ENCODE data around the gene LRRC74A.

The LRRC74A gene

GRCh38 chr14:76826122-76826521 lies at the start of gene LRRC74A:
Gene LRRC74A (plus strand): TSS chr14:76826408. CDS start chr14:76826698, 290 bp downstream.
- DNase-seq, result no peak

- no peak for DNase-seq
Measured at GRCh38 chr14:76776428-76777251, 49.6 kb upstream of the LRRC74A start.

GRCh38 chr14:76777721-76778120 lies 48.5 kb upstream of the LRRC74A start:
- no peak for DNase-seq

- no peak for DNase-seq
Measured at GRCh38 chr14:76778546-76779215, 47.5 kb upstream of the LRRC74A start.

GRCh38 chr14:76779221-76780057 lies 46.8 kb upstream of the LRRC74A start:
- DNase-seq, result no peak

- DNase-seq, result no peak
Measured at GRCh38 chr14:76780058-76780345, 46.2 kb upstream of the LRRC74A start.

GRCh38 chr14:76780360-76780759 lies 45.8 kb upstream of the LRRC74A start:
- DNase-seq, result no peak

GRCh38 chr14:76780875-76781647 lies 45.1 kb upstream of the LRRC74A start:
- no peak for DNase-seq

GRCh38 chr14:76781648-76782051 lies 44.6 kb upstream of the LRRC74A start:
- DNase-seq, result no peak

- no peak for DNase-seq
Measured at GRCh38 chr14:76782115-76782884, 43.9 kb upstream of the LRRC74A start.

GRCh38 chr14:76782885-76783566 lies 43.2 kb upstream of the LRRC74A start:
- DNase-seq, result no peak

GRCh38 chr14:76784266-76784874 lies 41.8 kb upstream of the LRRC74A start:
- no peak for DNase-seq

- peak; percentile 50 to 53 for DNase-seq
Measured at GRCh38 chr14:76784881-76785280, 41.3 kb upstream of the LRRC74A start.

GRCh38 chr14:76786601-76787000 lies 39.6 kb upstream of the LRRC74A start:
- DNase-seq, result no peak

- no peak for DNase-seq
Measured at GRCh38 chr14:76792422-76792821, 33.8 kb upstream of the LRRC74A start.

GRCh38 chr14:76793324-76793723 lies 32.9 kb upstream of the LRRC74A start:
- no peak for DNase-seq

- no peak for DNase-seq
Measured at GRCh38 chr14:76793956-76794355, 32.3 kb upstream of the LRRC74A start.

GRCh38 chr14:76806446-76806845 lies 19.8 kb upstream of the LRRC74A start:
- DNase-seq, result no peak

- DNase-seq, result no peak
Measured at GRCh38 chr14:76808011-76808410, 18.2 kb upstream of the LRRC74A start.

- DNase-seq, result no peak
Measured at GRCh38 chr14:76808990-76809389, 17.2 kb upstream of the LRRC74A start.

GRCh38 chr14:76810525-76810924 lies 15.7 kb upstream of the LRRC74A start:
- no peak for DNase-seq
